ENCODE results near the gene PLPP3.

Gene PLPP3

GRCh38 chr1:56484695-56485094 lies 94.7 kb downstream of the PLPP3 start:
- TF ChIP-seq CTCF (IDR thresholded peaks at IDR 0.05; ENCODE audit: borderline replicate concordance, insufficient read depth, low read depth, low read length): no peak
- no peak overlapping the region for H3K4me3 ChIP-seq (ENCODE audit: low read depth, low read length)

- H3K4me3 ChIP-seq (ENCODE audit: low read depth, low read length): no peak overlapping the region
- TF ChIP-seq CTCF (IDR thresholded peaks at IDR 0.05; ENCODE audit: borderline replicate concordance, insufficient read depth, low read depth, low read length): no peak
These were observed 96.3 kb downstream of the PLPP3 start for GRCh38 chr1:56483104-56483503.

DNA sequence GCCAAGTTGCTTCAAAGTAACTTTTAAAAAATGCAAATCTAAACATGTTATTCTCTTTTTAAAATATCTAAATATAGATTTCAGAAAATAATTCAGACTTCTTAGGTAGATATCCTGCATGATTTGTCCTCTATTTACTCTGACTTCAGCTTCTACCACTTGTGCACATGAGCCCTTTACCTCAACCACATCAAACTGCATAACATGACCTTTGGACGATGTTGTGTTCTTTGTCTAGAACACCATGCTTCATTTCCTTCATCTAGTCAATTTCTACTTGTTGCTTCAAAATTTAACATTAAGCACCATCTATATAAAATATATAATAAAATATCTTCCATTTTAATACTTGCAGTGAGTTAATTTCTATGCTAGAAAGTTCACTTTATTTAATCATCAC lies 96.9 kb downstream of the PLPP3 start:
- no peak overlapping the region for H3K4me3 ChIP-seq (ENCODE audit: low read depth, low read length)
- no peak for TF ChIP-seq CTCF (IDR thresholded peaks at IDR 0.05; ENCODE audit: borderline replicate concordance, insufficient read depth, low read depth, low read length)

DNA sequence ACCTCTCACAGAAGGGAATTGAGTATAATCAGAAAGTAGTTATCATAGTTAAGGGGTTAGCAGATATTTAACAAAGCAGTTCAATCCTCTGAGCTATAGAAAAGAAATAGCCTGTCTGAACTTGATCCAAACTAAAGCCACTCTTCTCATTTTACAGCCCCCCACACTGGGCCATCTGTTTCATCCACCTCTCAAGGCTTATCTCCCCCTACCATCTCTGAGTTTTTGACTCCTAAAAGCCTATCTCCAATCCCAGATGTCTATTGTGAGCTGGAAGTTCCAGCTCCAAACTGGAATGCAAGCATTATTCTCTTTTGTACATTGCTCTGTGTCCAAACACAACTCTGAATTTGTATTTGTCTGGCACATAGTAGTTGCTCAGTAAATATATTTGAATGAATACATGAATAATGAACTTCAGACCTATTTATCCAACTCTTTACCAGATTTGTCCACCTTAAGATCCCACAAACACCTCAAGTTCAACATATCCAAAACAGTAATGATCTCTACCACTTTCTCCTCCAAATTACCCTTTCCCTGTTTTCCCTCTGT lies 98.1 kb downstream of the PLPP3 start:
- no peak overlapping the region for H3K4me3 ChIP-seq (ENCODE audit: low read depth, low read length)
- TF ChIP-seq CTCF (IDR thresholded peaks at IDR 0.05; ENCODE audit: borderline replicate concordance, insufficient read depth, low read depth, low read length): no peak

DNA sequence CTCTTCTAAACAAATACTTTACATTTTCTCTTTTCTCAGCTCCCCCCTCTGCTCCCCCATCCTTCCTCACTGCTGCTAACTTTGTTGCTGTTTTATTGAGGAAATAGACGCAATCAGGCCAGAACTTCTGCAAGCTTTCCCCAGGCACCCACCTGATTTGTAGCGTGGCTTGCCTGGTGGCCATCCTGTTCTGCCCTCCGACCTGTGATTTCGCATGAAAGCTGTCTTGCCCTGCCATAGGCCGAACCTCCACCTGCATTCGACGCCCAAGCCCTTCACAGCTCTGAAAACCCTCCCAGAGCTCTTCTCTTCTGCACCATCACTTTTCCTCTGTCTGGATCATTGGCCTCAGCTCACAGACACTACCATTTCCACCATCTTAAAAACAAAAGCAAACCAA lies 100.6 kb downstream of the PLPP3 start:
- no peak for TF ChIP-seq CTCF (IDR thresholded peaks at IDR 0.05; ENCODE audit: borderline replicate concordance, insufficient read depth, low read depth, low read length)
- no peak overlapping the region for H3K4me3 ChIP-seq (ENCODE audit: low read depth, low read length)

DNA sequence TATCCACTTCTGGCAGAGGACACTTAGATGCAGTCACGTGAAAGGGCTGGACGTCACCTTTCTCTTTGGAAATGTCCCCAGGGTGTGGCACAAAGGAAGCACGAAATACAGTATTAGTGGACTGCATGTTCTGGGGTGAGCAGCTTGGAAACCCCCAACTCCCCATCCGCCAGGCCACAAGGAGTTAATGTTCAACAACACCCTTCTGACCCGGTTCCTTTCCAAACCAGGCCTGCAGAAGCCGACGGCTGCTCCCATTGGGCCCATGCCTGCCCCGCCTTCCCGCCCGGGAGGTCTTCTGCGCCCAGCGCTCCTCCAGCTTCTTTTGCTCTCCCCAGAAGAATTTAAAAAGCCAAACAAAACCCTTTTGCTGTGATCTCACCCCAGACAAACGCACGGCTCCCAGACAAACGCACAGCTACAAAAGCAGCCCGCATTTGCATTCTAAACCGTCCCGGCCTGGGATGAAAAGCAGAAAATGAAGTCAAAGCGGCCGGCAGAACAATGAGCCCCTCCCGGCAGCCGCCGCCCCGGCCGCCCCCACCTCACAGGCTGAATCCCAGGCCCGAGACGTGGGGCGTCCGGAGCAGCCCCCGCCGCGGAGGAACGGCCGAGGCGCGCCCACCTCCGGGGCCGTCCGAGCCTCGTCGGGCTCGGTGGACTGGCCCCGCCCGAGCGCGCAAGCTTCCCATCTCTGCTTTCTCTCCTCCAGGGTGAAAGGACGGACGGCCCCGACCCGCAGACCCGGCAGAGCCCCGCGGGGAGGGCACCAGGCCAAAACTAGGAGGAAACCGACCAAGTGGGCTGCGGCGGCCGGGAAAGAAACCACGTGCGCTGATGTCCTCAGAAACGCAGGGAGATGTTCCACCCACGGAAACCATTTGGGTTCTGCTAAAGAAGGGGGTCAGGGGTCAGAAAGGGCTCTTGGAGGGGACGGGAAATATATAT lies 101.9 kb downstream of the PLPP3 start:
- no peak for TF ChIP-seq CTCF (IDR thresholded peaks at IDR 0.05; ENCODE audit: borderline replicate concordance, insufficient read depth, low read depth, low read length)
- no peak overlapping the region for H3K4me3 ChIP-seq (ENCODE audit: low read depth, low read length)
